ENCODE data around the gene RIPOR3.
A peak's percentile ranks its signal among the peaks of the same experiment; 100 is the strongest.

Gene RIPOR3

GRCh38 chr20:50690650-50691572 lies at the start of gene RIPOR3:
Gene RIPOR3, minus strand, starts transcription at chr20:50691542. Its CDS starts 414 bp downstream, at chr20:50691128.
- peak; percentile 5 for DNase-seq

- no peak for DNase-seq
These were observed 46.0 kb upstream of the RIPOR3 start for GRCh38 chr20:50737352-50737751.

GRCh38 chr20:50735813-50736212 lies 44.5 kb upstream of the RIPOR3 start:
- no peak for DNase-seq

GRCh38 chr20:50734730-50735679 lies 43.7 kb upstream of the RIPOR3 start:
- no peak for DNase-seq

- DNase-seq = no peak
These were observed 42.5 kb upstream of the RIPOR3 start for GRCh38 chr20:50733644-50734349.

- peak; percentile 13 for DNase-seq
These were observed 40.8 kb upstream of the RIPOR3 start for GRCh38 chr20:50731930-50732690.

GRCh38 chr20:50731055-50731929 lies 40.0 kb upstream of the RIPOR3 start, which contains the start of gene PARD6B:
Gene PARD6B, plus strand, starts transcription at chr20:50731580. Its CDS starts 207 bp downstream, at chr20:50731787.
- DNase-seq = peak; percentile 97

- peak; percentile 53 for DNase-seq
These were observed 39.4 kb upstream of the RIPOR3 start for GRCh38 chr20:50730765-50731054.

- DNase-seq = peak; percentile 26
These were observed 38.8 kb upstream of the RIPOR3 start for GRCh38 chr20:50729901-50730764.

GRCh38 chr20:50728981-50729874 lies 37.9 kb upstream of the RIPOR3 start:
- DNase-seq = no peak

GRCh38 chr20:50728486-50728980 lies 37.2 kb upstream of the RIPOR3 start:
- no peak for DNase-seq

GRCh38 chr20:50727792-50728485 lies 36.6 kb upstream of the RIPOR3 start:
- no peak for DNase-seq

GRCh38 chr20:50726955-50727791 lies 35.8 kb upstream of the RIPOR3 start:
- no peak for DNase-seq

GRCh38 chr20:50725724-50726005 lies 34.3 kb upstream of the RIPOR3 start:
- no peak for DNase-seq

- no peak for DNase-seq
These were observed 33.7 kb upstream of the RIPOR3 start for GRCh38 chr20:50724851-50725723.

- no peak for DNase-seq
These were observed 32.9 kb upstream of the RIPOR3 start for GRCh38 chr20:50724112-50724725.
